DND-41 (cell line): ENCODE results near the gene PRKCB.

Experiments used
- CTCF ChIP-seq: IDR thresholded peaks from 2 replicates; pipeline ENCODE4 v1.5.1; 2012; ENCODE audit warnings: borderline replicate concordance, low read length, moderate library complexity, mild to moderate bottlenecking; ENCODE audit not compliant: poor library complexity, severe bottlenecking; ENCODE audit errors: extremely low read depth
- EZH2 ChIP-seq: IDR thresholded peaks from 3 replicates; pipeline ENCODE4 v1.6.1; 2012; ENCODE audit warnings: borderline replicate concordance, low read depth, mild to moderate bottlenecking, moderate library complexity, low read length, inconsistent platforms; ENCODE audit not compliant: severe bottlenecking

DNA sequence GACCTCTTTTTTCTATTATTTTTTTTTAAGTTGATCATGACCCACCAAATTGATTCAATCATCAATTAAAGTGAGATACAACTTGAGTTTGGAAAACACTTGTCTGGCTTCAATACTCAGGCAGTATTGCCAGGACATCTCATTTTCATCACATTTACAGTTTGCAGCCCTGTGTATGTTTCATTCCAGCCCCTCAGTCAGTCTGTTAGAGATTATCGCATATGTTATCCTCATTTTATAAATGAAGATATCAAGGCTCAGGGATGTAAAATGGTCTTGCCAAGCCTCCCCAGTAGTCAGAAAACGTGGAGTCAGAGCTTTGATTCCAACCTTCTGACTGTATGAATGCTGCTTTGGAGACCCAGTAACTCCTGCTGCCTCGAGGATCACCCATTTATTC is 333.1 kb downstream of the PRKCB start:
- no peak for TF ChIP-seq CTCF
- no peak for TF ChIP-seq EZH2
